ENCODE measurements around the gene RNF182. TPM values are rescaled to one million over a fixed set of nuclear protein-coding genes. Genes with fewer than 3 reads are reported as not detected.

RNF182 gene
- total RNA-seq, 1 experiment from 2014 or later: not detected

GRCh38 chr6:14008809-14009208, 84.1 kb downstream of the RNF182 start:
- no TSS peak for BruUV-seq (replicated peaks)
- DNase-seq (ENCODE audit: unreplicated experiment): no peak
- no peaks in the 10 kb centered on the region for H3K27me3 Mint-ChIP-seq (ENCODE audit: insufficient read depth, unreplicated experiment)
- no peaks in the 10 kb centered on the region for H3K4me1 Mint-ChIP-seq (ENCODE audit: insufficient read depth, unreplicated experiment)
- H3K27ac Mint-ChIP-seq (ENCODE audit: low read depth, unreplicated experiment): no peak overlapping the region
- TF ChIP-seq CTCF (IDR thresholded peaks at IDR 0.05; ENCODE audit: unreplicated experiment): no peak
- H3K36me3 Mint-ChIP-seq (ENCODE audit: insufficient read depth, unreplicated experiment): no peaks in the 10 kb centered on the region
- no peaks in the 10 kb centered on the region for H3K9me3 Mint-ChIP-seq (ENCODE audit: unreplicated experiment)
- intact Hi-C loops (cut with micrococcal nuclease): no loop called here
- ChIA-PET POLR2A (no interaction called here), CTCF (interaction anchor here (0.5 kb wide), 1 partner anchor 459 kb away, joined by 3 read pairs; no protein-coding TSS in a partner anchor)
- H3K4me3 Mint-ChIP-seq (ENCODE audit: unreplicated experiment): no peak overlapping the region

- BruUV-seq (replicated peaks): no TSS peak
- DNase-seq (ENCODE audit: unreplicated experiment): no peak
- H3K27me3 Mint-ChIP-seq (ENCODE audit: insufficient read depth, unreplicated experiment): no peaks in the 10 kb centered on the region
- H3K27ac Mint-ChIP-seq (ENCODE audit: low read depth, unreplicated experiment): no peak overlapping the region
- no peak overlapping the region for H3K4me3 Mint-ChIP-seq (ENCODE audit: unreplicated experiment)
- no peaks in the 10 kb centered on the region for H3K9me3 Mint-ChIP-seq (ENCODE audit: unreplicated experiment)
- ChIA-PET CTCF (interaction anchor here (0.5 kb wide), 1 partner anchor 458 kb away, joined by 3 read pairs; no protein-coding TSS in a partner anchor), POLR2A (no interaction called here)
- no peaks in the 10 kb centered on the region for H3K36me3 Mint-ChIP-seq (ENCODE audit: insufficient read depth, unreplicated experiment)
- intact Hi-C loops (cut with micrococcal nuclease): no loop called here
- TF ChIP-seq CTCF (IDR thresholded peaks at IDR 0.05; ENCODE audit: unreplicated experiment): no peak
- no peaks in the 10 kb centered on the region for H3K4me1 Mint-ChIP-seq (ENCODE audit: insufficient read depth, unreplicated experiment)
Measured at GRCh38 chr6:14009431-14009830, 84.7 kb downstream of the RNF182 start.

- Mint-ChIP-seq H3K9me3 (ENCODE audit: unreplicated experiment) (no peaks in the 10 kb centered on the region), H3K4me1 (ENCODE audit: insufficient read depth, unreplicated experiment) (no peaks in the 10 kb centered on the region), H3K27ac (ENCODE audit: low read depth, unreplicated experiment) (no peak overlapping the region), H3K27me3 (ENCODE audit: insufficient read depth, unreplicated experiment) (no peaks in the 10 kb centered on the region), H3K4me3 (ENCODE audit: unreplicated experiment) (no peak overlapping the region), H3K36me3 (ENCODE audit: insufficient read depth, unreplicated experiment) (no peaks in the 10 kb centered on the region)
- intact Hi-C loops (cut with micrococcal nuclease): no loop called here
- CTCF ChIA-PET: no interaction called here
- DNase-seq (ENCODE audit: unreplicated experiment): no peak
- TF ChIP-seq CTCF (IDR thresholded peaks at IDR 0.05; ENCODE audit: unreplicated experiment): no peak
- POLR2A ChIA-PET: no interaction called here
- no TSS peak for BruUV-seq (replicated peaks)
Measured at GRCh38 chr6:14010275-14010674, 85.5 kb downstream of the RNF182 start.

GRCh38 chr6:14012313-14013030, 87.7 kb downstream of the RNF182 start:
- no peaks in the 10 kb centered on the region for H3K27me3 Mint-ChIP-seq (ENCODE audit: insufficient read depth, unreplicated experiment)
- no peak overlapping the region for H3K4me3 Mint-ChIP-seq (ENCODE audit: unreplicated experiment)
- no peak for TF ChIP-seq CTCF (IDR thresholded peaks at IDR 0.05; ENCODE audit: unreplicated experiment)
- no peaks in the 10 kb centered on the region for H3K36me3 Mint-ChIP-seq (ENCODE audit: insufficient read depth, unreplicated experiment)
- intact Hi-C loops (cut with micrococcal nuclease): no loop called here
- ChIA-PET POLR2A (no interaction called here), CTCF (interaction anchor here (1.4 kb wide), 1 partner anchor 55 kb away, joined by 3 read pairs; no protein-coding TSS in a partner anchor)
- BruUV-seq (replicated peaks): no TSS peak
- no peaks in the 10 kb centered on the region for H3K4me1 Mint-ChIP-seq (ENCODE audit: insufficient read depth, unreplicated experiment)
- no peak overlapping the region for H3K27ac Mint-ChIP-seq (ENCODE audit: low read depth, unreplicated experiment)
- H3K9me3 Mint-ChIP-seq (ENCODE audit: unreplicated experiment): no peaks in the 10 kb centered on the region
- DNase-seq (ENCODE audit: unreplicated experiment): no peak
